8988T (cell line): Measurements from ENCODE around the gene ATP11A.

ENCODE experiments used
- DNase-seq: peaks from one replicate; pipeline ENCODE4 v3.0.0; 2011

ATP11A gene

DNA sequence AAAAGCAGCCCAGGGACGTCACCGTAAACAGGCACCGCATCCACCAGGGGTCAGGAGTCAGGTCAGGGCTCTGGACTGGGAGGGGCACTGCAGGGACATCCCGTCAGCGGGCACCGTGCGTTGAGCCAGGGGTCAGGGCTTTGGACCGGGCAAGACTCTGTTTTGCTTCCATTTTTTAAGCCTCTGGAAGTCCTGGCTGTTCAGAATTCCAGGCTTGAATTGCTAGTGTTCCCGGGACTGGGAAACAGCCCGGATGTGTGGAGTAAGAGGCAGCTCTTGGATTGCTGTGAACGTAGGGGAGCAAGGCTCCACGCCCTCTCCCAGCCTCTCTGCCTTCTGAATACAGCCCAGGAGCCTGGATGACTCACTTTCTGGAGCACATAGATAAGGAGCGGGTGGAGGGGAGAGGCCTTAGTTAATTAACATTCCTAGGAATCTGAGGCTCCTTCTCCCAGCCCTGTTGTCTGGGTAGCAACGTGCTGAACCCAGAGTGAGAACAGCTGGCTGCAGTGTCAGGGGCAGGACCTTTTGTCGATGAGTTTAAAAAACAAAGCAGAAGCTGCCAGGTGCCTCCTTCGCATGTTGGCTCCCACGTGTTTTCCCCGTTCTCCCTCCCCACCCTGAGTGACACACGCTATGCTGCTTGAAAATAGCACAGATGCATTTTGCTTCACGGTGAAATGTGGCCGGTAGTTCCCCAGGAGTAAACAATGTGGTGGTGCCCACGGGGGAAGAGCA, 21.9 kb downstream of the ATP11A start:
- peak; percentile 76 for DNase-seq

- DNase-seq = no peak
Observed at GRCh38 chr13:112712451-112713207, 22.8 kb downstream of the ATP11A start.

GRCh38 chr13:112713517-112714253, 23.8 kb downstream of the ATP11A start:
- DNase-seq = no peak

DNA sequence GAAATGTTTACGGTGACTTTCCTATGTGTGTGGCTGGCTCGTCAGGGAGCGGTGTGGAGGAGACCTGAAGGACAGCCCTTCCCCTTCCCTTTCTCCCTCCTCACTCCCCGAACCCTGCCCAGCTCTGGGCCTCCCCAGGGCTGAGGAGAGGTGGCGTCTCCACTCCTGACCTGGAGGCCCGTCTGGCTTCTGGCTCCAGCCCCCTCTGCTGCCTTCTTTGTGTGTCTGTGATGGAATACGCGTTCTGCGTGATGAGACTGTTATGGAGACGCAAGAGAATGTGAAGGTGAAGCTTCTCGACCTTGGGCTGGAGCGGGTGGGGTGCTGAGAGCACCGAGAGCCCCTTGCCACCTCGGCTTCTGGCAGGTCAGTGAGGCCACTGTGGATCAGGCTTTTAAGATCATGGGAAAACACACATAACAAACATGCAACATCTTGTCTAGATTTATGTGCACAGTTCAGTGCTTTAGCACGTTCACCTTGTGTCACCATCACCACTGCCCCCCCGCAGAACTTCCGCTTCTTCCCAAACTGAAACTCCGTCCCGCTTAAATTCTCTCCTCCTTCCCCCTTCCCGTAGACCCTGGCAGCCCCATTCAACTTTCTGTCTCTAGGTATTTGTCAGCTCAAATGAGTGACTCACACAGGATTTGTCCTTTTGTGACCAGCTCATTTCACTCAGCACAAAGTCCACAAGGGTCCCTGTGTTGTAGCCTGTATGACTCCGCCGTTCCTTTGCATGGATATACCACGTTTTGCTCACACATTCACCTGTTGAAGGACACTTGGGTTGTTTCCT, 24.7 kb downstream of the ATP11A start:
- no peak for DNase-seq

DNA sequence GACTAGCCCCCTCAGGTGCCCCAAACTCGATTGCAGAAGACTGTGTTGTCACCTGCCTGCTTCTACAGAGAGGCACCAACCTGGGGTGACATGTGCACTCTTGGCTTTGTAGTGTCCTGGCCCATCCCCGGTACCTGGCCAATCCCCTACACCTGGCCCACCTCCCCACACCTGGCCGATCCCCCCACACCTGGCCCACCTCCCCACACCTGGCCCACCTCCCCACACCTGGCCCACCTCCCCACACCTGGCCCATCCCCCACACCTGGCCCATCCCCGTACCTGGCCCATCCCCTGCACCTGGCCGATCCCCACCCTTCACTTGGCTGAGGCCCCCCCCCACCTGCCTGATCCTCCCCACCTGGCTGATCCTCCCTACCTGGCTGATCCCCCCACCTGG, 25.4 kb downstream of the ATP11A start:
- DNase-seq = no peak

GRCh38 chr13:112715715-112716460, 26.1 kb downstream of the ATP11A start:
- DNase-seq = no peak

DNA sequence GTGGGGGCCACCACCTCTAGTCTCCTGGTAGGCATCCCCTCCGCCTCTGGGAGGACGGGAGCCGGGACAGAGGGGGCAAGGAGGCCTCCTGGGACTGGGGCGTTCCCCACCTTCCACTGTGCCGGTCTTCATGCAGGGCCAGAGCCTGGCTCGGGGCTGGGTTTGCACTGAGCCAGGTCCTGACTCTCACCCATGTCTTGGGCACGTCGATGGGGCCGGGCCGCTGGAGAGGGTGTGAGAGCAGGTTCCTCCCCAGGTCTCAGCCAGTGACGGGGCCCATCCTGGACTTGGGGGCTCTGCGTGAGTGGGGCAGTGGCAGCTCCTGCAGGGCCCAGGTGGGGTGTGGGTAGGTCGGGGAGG, 26.6 kb downstream of the ATP11A start:
- no peak for DNase-seq

GRCh38 chr13:112716841-112717520, 27.1 kb downstream of the ATP11A start:
- no peak for DNase-seq

DNA sequence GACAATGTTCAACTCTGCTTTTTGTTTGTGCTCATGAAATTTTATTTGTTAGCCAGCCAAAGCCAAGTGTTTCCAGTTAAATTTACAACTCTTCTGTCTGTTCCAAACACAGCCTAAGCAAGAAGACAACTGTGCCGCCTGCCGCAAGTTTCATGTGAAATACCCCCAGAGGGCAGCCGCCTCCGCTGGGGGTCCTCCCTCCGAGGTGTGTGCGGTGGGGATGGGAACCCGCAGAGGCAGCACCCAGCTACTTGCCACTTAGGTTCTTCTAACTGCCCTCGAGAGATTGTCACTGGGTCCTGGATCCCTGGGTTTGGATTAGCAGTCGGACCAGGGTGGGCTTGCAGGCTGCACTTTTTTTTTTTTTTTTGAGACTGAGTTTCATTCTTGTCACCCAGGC, 28.5 kb downstream of the ATP11A start:
- no peak for DNase-seq

DNA sequence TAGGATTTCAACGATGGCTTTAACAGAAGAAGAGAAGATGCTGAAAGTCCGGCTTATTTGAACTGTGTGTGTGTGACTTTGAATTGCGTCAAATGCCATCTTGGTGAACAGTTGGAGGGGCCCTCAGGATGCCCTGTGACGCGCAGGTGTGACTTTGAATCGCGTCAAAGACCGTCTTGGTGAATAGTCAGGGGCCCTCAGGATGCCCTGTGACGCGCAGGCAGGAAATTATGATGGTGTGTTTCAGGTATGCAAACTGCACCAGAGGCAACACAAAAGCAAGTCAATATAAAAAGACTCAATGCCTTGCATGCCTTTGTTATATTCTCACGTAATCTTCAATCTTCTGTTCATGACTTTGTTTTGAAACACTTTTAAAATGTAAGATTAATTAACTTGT, 29.2 kb downstream of the ATP11A start:
- DNase-seq = no peak

DNA sequence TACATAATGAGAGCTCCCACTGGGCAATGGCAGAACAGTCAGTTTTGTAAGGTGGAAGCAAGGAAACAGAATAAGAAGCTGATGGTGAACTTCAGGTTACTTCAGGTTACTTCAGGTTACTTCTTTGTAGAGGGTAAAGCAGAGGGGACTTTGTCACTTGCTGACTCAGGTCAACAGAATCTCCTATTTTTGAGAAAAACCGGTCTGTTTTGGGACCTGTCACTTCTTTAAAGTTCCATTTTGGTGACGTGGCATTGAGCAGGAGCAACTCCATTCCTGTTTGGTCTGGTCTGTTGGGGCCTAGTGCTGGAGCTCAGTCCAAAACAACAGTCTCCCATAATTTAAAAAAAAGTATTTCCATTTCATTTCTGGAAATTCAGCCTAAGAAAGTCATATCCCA, 29.7 kb downstream of the ATP11A start:
- DNase-seq = no peak

GRCh38 chr13:112720251-112720650, 30.4 kb downstream of the ATP11A start:
- DNase-seq = no peak

- no peak for DNase-seq
Observed at GRCh38 chr13:112720814-112721197, 31.0 kb downstream of the ATP11A start.

DNA sequence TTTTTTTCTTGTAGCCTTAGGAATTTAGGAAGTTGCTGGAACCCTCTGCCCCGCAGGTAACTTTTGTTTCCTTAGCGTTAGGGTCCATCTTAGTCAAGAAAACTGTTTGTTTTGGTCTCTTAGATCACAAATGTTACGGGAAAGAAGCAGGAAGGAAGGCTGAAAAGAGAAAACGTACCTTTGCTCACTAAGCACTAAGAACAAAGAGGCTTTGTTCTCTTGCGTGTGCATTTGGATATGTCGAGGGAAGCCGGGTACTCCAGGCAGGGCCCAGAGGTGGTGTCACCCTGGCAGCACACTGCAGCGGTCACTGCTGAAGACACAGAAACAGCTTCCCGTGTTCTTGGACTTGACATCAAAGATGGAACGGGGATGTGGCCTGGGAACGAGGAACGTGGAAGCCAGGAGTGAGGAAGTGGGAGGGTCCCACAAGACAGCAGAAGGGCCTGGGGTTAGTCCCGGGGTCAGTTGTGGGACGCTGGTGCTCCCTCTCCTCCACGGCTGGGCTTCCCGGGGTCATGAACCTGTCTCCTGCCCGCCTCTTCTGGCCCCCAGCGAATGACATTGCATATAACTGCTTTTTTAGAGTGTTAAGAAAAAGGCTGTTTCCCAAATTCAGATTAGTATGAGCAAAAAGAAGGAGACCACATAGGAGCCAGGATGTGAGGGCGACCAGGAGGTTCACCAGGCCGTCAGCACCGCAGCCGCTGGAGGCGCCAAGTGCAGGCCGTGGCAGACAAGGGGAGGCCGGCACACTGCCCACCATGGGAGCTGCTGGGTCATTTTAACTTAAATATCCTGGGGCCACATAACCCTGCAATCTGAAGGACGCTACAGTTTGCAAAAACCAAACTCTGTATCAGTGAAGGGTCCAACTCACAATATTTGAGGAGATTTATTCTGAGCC, 31.6 kb downstream of the ATP11A start:
- DNase-seq = no peak

- DNase-seq = peak; percentile 82
Observed at GRCh38 chr13:112722433-112723263, 32.8 kb downstream of the ATP11A start.

- DNase-seq = no peak
Observed at GRCh38 chr13:112723771-112724170, 33.9 kb downstream of the ATP11A start.

- no peak for DNase-seq
Observed at GRCh38 chr13:112724788-112725345, 35.0 kb downstream of the ATP11A start.

GRCh38 chr13:112725346-112726015, 35.6 kb downstream of the ATP11A start:
- no peak for DNase-seq
